NCI-H69 (cell line): Measurements from ENCODE around the gene SLC2A5.
"Not testable (repeated sequence)": the region's sequence is repeated elsewhere in the genome, so short reads cannot be mapped to it uniquely, and the experiment has no call there.

Experiments
- DNase-seq: peaks from one replicate; lab custom pipeline; 2025; lab: John Stamatoyannopoulos, UW

The SLC2A5 gene

GRCh38 chr1:9069326-9070100 is at the start of gene SLC2A5:
SLC2A5 (minus strand) TSS chr1:9069635; CDS start chr1:9069536, 99 bp downstream.
- DNase-seq: no peak

DNA sequence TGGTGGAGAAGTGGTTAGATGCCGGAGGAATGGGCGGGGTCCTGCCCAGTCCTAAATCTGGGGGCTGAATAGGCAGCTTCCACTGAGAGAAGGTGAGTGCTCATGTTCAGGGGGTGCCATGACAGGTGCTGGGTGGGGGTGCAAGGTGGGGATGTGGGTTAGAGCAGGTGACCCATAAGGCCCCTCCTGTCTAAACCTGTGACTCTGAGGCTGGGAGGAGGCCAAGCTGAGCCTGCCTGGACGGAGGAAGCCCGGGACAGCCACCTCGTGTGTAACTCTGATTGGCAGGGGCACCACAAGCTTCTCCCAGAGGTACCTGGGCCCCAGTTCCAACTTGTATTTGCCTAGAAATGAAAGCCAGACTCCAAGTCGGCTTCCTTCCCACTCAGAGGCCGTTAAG is 48.8 kb upstream of the SLC2A5 start:
- no peak for DNase-seq

- peak; percentile 3 for DNase-seq
Measured at GRCh38 chr1:9115351-9116205, 46.1 kb upstream of the SLC2A5 start.

- DNase-seq: no peak
Measured at GRCh38 chr1:9112961-9113880, 43.8 kb upstream of the SLC2A5 start.

- no peak for DNase-seq
Measured at GRCh38 chr1:9111957-9112356, 42.5 kb upstream of the SLC2A5 start.

GRCh38 chr1:9111357-9111691 is 41.9 kb upstream of the SLC2A5 start:
- DNase-seq: no peak

- peak; percentile 60 for DNase-seq
Measured at GRCh38 chr1:9110669-9111356, 41.4 kb upstream of the SLC2A5 start.

GRCh38 chr1:9108056-9108665 is 38.7 kb upstream of the SLC2A5 start:
- no peak for DNase-seq

- no peak for DNase-seq
Measured at GRCh38 chr1:9107136-9107535, 37.7 kb upstream of the SLC2A5 start.

DNA sequence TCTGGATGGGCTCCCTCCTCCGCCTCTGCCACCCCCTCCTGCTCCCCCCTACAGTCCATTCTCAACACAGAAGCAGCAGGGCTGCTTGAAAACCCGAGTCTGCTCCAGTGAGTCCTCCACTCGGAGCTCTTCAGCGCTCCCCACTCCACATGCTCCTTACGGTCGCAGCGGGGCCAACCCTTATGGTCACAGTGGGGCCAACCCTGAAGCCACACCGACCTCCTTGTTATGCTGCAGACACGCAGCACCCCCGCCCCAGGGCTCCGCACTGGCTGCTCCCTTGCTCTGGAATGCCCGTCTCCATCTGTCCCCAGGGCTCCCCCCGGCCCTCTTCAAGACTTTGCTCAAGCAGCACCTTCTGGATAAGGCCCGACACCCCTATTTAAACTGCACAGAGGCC is 36.9 kb upstream of the SLC2A5 start:
- no peak for DNase-seq

DNA sequence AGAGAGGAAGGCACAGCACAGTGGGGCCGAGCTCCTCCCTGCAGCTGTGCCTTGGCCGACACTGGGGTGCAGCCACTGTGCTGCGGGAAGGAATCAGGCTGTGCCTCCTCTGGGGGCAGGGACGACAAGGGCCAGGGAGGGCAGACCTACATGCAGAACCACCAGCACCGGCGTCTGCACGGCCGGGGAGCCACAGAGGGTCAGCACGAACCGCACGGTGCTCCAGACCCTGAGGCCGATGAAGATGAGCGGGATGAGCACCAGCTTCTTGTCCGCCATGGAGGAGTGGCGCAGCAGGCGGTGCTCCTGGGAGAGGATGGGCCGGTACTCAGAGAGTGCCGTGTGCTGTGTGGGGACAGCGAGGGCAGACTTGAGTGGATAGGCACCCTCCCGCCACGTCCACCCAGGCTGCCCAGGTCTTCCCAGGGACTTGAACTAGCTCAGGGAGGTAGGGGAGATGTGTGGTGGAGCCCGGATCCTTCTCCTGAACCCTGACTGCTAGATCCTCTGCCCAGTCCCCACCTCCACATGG is 36.0 kb upstream of the SLC2A5 start:
- no peak for DNase-seq

DNA sequence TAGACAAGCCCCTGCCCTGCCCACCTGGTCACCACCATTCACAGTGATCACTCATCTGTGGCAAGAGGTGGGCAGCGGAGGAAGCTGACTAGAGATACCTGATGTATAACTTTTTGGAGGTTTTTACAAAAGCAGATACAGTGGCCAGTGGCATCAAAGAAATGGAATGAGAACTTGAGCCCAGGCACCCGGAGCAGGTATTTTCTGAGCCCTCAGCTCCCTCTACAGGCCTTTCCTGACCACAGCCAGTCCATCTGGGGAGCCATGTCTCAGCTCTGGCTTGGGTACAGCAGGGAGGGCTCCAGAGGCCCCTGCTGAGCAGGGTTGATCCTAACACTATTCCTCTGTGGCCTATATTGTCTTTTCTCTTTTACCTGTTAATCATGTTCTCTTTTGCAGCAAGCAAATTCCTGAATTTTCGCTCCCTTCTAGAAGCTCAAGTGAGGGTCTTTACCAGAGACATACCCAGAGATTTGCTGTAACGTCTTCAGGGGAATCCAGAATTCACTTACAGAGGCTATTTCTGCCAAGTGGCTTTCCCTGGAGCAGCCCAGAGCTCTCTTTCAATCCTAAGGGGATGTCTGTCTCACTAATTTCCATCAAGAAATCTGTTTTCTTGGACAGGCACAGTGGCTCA is 32.2 kb upstream of the SLC2A5 start:
- peak; percentile 30 for DNase-seq

DNA sequence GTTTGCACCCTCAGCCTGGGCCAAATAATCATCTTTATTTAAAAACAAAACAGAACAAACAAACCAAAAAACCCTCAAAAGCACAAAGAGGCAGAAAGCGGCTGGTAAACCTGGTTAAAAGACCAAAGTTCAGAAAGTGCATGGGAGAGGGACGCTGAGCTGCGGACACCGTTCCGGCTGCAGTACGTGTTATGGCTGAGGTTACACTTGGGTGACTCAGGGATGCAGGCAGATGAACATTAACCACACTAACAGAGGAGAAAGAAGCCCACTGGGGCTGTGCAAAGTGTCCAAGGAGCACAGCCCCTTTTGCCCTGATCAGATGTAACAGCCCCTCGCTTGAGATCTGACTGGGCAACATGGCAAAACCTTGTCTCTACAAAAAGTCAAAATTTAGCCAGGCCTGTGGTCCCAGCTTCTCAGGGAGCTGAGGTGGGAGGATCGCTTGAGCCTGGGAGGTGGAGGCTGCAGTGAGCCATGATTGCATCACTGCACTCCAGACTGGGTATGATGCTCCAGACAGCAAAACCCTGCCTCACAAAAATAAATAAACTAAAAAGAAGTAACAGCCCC is 31.1 kb upstream of the SLC2A5 start:
- DNase-seq: no peak

DNA sequence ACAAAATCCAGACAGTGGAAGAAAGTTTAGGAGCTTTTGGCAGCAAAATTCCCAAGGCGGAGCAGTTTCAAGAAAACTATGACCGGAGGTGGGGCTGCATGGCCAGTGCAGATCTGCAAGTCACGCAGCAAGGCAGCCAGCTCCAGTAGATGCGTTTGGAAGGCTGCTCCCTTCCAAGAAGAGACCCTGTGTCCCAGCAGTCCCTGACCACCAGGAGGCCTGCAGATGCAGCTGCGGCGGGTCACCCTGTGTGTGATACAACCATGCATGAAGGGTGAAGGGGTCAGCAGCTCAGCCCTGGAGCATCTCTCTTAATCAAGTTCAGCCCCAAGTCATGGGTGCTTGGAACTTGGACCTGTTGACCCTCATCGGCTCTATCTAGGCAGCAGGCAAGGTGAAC is 30.1 kb upstream of the SLC2A5 start:
- no peak for DNase-seq

GRCh38 chr1:9097947-9098705 is 28.7 kb upstream of the SLC2A5 start:
- no peak for DNase-seq

DNA sequence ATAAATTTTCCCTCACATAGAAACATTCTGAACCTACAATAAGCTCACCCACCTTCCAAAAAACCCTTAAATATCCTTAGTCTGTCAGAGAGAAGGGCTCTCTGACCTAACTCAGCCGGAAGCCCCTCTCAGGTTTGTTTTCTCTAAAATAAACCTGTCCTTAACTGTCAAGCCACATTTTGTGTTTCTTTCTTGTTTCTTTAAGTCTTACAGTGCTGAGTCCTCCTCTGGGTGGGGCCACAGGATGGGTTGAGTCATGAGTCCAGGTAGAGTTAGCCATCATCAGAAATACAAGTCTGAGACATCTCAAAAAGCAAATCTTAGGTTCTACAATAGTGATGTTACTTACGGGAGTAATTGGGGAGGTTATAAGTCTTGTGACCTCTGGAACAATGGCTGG is 26.4 kb upstream of the SLC2A5 start:
- no peak for DNase-seq

DNA sequence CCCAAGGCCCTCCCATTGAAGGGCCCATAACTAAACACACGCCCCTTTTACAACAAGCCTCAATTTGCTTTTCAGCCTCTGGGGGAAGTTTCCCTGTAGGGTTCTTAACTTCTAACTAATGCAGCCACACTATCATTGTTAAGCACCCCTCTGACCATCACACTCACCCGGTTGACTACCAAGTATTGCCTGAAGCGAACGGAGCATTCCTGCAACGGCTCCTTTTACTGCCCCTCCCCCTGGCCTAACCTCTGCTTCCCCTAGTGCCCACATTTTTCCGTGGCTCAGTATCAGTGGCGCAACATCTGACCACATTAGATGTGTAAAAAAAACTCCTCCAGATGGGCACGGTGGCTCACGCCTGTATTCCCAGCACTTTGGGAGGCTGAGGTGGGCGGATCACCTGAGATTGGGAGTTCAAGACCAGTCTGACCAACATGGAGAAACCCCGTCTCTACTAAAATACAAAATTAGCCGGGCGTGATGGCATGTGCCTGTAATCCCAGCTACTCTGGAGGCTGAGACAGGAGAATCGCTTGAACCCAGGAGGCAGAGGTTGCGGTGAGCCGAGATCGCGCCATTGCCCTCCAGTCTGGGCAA is 24.7 kb upstream of the SLC2A5 start:
- DNase-seq: not testable (repeated sequence)

DNA sequence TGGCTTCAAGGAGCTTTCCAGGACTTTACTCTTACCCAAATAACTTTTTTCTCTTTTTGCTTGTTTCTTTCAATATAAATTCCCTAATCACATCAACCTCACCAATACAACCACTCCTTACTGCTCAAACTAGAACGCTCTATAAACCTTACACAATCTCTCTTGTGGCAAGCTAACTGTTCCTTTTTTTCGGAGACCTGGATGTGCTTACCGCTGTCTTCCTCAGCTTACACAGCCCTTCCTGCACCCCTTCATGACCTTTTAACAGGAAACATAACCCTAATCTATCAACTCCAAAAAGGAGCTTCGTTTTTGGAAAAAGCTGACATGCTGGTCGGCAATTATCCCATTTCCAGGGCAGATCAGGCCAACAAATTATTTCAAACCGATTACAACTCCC is 24.1 kb upstream of the SLC2A5 start:
- DNase-seq: no peak

DNA sequence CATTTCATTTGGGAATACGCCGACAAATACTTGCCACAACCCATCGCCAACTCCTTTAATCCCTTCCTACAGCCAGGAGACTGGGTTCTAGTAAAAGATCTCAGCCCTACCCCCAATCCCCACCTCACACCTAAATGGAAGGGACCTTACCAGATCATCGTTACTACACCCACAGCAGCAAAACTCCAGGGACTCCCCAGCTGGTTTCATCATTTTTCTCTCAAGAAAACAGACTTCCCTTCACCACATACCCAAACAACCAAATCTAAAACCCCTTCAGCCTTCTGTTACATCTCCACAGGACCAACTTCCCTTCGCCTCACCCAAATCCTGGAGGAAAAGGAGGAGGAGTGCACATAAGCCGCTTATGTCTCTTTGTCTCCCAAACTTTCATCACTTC is 23.7 kb upstream of the SLC2A5 start:
- DNase-seq: no peak
